OCI-LY1 (cell line): ENCODE measurements around the gene KIFC3.

Experiments used
- H2AFZ ChIP-seq: fragments of 200-600 bp; sonication (generic), shearing (Covaris generic); 2 replicates; pipeline ENCODE4 v1.6.0; 2014; ENCODE audit warnings: antibody characterized with exemption, mild to moderate bottlenecking, low read length
- H3F3A ChIP-seq: fragments of 200-600 bp; sonication (generic), shearing (Covaris generic); 2 replicates; pipeline ENCODE4 v1.6.0; 2014; ENCODE audit warnings: mild to moderate bottlenecking, antibody characterized with exemption, low read length, moderate library complexity; ENCODE audit not compliant: insufficient read depth
- H3K27ac ChIP-seq: fragments of 200-600 bp; sonication (generic); 2 replicates; pipeline ENCODE4 v1.5.1; 2014; ENCODE audit warnings: low read length, mixed run types, mild to moderate bottlenecking, low read depth; ENCODE audit not compliant: poor library complexity, severe bottlenecking
- H3K27me3 ChIP-seq: fragments of 200-600 bp; sonication (generic); 2 replicates; pipeline ENCODE4 v1.6.0; 2014; ENCODE audit warnings: antibody characterized with exemption, mild to moderate bottlenecking, low read length, moderate library complexity; ENCODE audit not compliant: insufficient read depth
- H3K36me3 ChIP-seq: fragments of 200-600 bp; sonication (generic); 2 replicates; pipeline ENCODE4 v1.6.1; 2014; ENCODE audit warnings: mild to moderate bottlenecking, antibody characterized with exemption, low read length, moderate library complexity, mixed read lengths; ENCODE audit not compliant: insufficient read depth
- H3K4me1 ChIP-seq: fragments of 200-600 bp; sonication (generic); 2 replicates; pipeline ENCODE4 v1.5.1; 2014; ENCODE audit warnings: mild to moderate bottlenecking, low read length, moderate library complexity; ENCODE audit not compliant: insufficient read depth, severe bottlenecking
- H3K4me2 ChIP-seq: fragments of 200-600 bp; sonication (generic), shearing (Covaris generic); 2 replicates; pipeline ENCODE4 v1.6.1; 2014; ENCODE audit warnings: low read length
- H3K4me3 ChIP-seq: fragments of 200-600 bp; sonication (generic); 2 replicates; pipeline ENCODE4 v1.5.1; 2014; ENCODE audit warnings: low read length, low read depth, mild to moderate bottlenecking, mixed read lengths; ENCODE audit not compliant: poor library complexity, severe bottlenecking
- H3K79me2 ChIP-seq: fragments of 200-600 bp; shearing (Covaris generic); 2 replicates; pipeline ENCODE4 v1.6.1; 2016; ENCODE audit warnings: mixed run types, low read length, mixed read lengths; ENCODE audit not compliant: insufficient read depth
- H3K9ac ChIP-seq: fragments of 200-600 bp; sonication (generic), shearing (Covaris generic); 2 replicates; pipeline ENCODE4 v1.6.1; 2014; ENCODE audit warnings: mild to moderate bottlenecking, low read length, mixed read lengths
- H3K9me2 ChIP-seq: fragments of 200-600 bp; sonication (generic), shearing (Covaris generic); 2 replicates; pipeline ENCODE4 v1.6.1; 2014; ENCODE audit warnings: low read depth, mild to moderate bottlenecking, low read length, mixed read lengths
- H3K9me3 ChIP-seq: fragments of 200-600 bp; shearing (Covaris generic); 2 replicates; pipeline ENCODE4 v1.6.1; 2014; ENCODE audit warnings: low read length, mixed read lengths
- H4K20me1 ChIP-seq: fragments of 200-600 bp; sonication (generic), shearing (Covaris generic); 2 replicates; pipeline ENCODE4 v1.6.0; 2016; ENCODE audit warnings: mild to moderate bottlenecking, low read length; ENCODE audit not compliant: insufficient read depth
- CTCF ChIP-seq: fragments of 200-600 bp; sonication (generic), shearing (Covaris generic); IDR thresholded peaks from 2 replicates; pipeline ENCODE4 v1.5.1; 2017; ENCODE audit warnings: mild to moderate bottlenecking, antibody characterized with exemption, low read length, moderate library complexity, mixed read lengths
- EZH2 ChIP-seq: fragments of 200-600 bp; sonication (generic), shearing (Covaris generic); IDR thresholded peaks from 2 replicates; pipeline ENCODE4 v1.8.0; 2017; ENCODE audit warnings: borderline replicate concordance, mixed run types, mild to moderate bottlenecking, antibody characterized with exemption, low read length, moderate library complexity, mixed read lengths

Gene KIFC3

GRCh38 chr16:57756424-57757325 lies 45.6 kb downstream of the KIFC3 start:
- Histone ChIP-seq H3K4me3 (no peak overlapping the region), H3K27ac (no peak overlapping the region), H3K36me3 (peaks cover 8% of the 10 kb centered on the region), H3K9me2 (no peaks in the 10 kb centered on the region), H3K79me2 (no peaks in the 10 kb centered on the region), H3K9me3 (no peaks in the 10 kb centered on the region), H3F3A (no peaks in the 10 kb centered on the region), H4K20me1 (no peaks in the 10 kb centered on the region), H3K9ac (no peak overlapping the region), H3K27me3 (no peaks in the 10 kb centered on the region), H3K4me1 (no peaks in the 10 kb centered on the region), H3K4me2 (no peak overlapping the region), H2AFZ (no peak overlapping the region)
- TF ChIP-seq EZH2 = no peak

GRCh38 chr16:57755726-57756423 lies 46.4 kb downstream of the KIFC3 start:
- H3K4me3 ChIP-seq = no peak overlapping the region

DNA sequence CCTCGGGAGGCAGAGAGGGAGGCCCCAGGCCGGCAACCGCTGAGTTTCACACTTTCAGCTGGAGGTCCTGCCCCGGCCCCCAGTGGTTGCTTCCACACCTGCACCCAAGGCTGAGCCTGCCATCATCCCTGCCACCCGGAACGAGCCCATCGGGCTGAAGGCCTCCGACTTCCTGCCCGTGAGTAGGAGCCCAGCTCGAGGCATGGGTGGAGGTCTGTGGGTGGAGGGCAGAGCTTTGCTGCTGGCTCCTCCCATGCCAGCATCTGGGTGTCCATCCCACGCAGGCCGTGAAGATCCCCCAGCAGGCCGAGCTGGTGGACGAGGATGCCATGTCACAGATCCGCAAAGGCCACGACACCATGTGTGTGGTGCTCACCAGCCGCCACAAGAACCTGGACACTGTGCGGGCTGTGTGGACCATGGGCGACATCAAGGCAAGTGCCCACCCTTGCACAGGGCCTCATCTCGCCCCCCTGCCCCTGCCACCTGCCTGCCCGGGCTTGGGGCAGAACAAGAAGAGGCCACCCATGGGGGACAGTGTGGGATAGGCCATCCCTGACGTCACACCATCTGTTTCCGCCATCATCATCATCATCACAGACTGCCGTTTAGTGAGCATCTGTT lies 47.1 kb downstream of the KIFC3 start:
- no peaks in the 10 kb centered on the region for H3K9me3 ChIP-seq
- no peaks in the 10 kb centered on the region for H3K79me2 ChIP-seq
- no peaks in the 10 kb centered on the region for H4K20me1 ChIP-seq
- H3K4me1 ChIP-seq = no peaks in the 10 kb centered on the region
- no peaks in the 10 kb centered on the region for H3K27me3 ChIP-seq
- no peak overlapping the region for H2AFZ ChIP-seq
- H3K4me3 ChIP-seq = no peak overlapping the region
- no peak overlapping the region for H3K9ac ChIP-seq
- no peak overlapping the region for H3K4me2 ChIP-seq
- no peak overlapping the region for H3K27ac ChIP-seq
- H3K9me2 ChIP-seq = no peaks in the 10 kb centered on the region
- TF ChIP-seq EZH2 (no peak), CTCF (no peak; the same call in 1 of the 2 replicates)
- H3F3A ChIP-seq = no peaks in the 10 kb centered on the region
- peaks cover 8% of the 10 kb centered on the region for H3K36me3 ChIP-seq

More at GRCh38 chr16:57755726-57756423, 46.4 kb downstream of the KIFC3 start:
- Histone ChIP-seq H4K20me1 (no peaks in the 10 kb centered on the region), H3K27me3 (no peaks in the 10 kb centered on the region), H3K9me3 (no peaks in the 10 kb centered on the region), H3K36me3 (peaks cover 8% of the 10 kb centered on the region), H3K4me2 (no peak overlapping the region), H3K79me2 (no peaks in the 10 kb centered on the region), H3K9ac (no peak overlapping the region), H3K4me1 (no peaks in the 10 kb centered on the region), H3K27ac (no peak overlapping the region), H3F3A (no peaks in the 10 kb centered on the region), H2AFZ (no peak overlapping the region), H3K9me2 (no peaks in the 10 kb centered on the region)
- no peak for TF ChIP-seq EZH2
- TF ChIP-seq CTCF = no peak
